ENCODE data around the gene HTATIP2.

- TF ChIP-seq CTCF (IDR thresholded peaks at IDR 0.05; ENCODE audit: borderline replicate concordance, extremely low read depth, low read length, poor library complexity, severe bottlenecking) (no peak), EZH2 (IDR thresholded peaks at IDR 0.05; ENCODE audit: borderline replicate concordance, low read depth, low read length, severe bottlenecking) (no peak)
These were observed 42.3 kb upstream of the HTATIP2 start for GRCh38 chr11:20321177-20321576.

Measured in DND-41 (cell line).